Measurements from ENCODE around the gene DMBX1.

The DMBX1 gene

DNA sequence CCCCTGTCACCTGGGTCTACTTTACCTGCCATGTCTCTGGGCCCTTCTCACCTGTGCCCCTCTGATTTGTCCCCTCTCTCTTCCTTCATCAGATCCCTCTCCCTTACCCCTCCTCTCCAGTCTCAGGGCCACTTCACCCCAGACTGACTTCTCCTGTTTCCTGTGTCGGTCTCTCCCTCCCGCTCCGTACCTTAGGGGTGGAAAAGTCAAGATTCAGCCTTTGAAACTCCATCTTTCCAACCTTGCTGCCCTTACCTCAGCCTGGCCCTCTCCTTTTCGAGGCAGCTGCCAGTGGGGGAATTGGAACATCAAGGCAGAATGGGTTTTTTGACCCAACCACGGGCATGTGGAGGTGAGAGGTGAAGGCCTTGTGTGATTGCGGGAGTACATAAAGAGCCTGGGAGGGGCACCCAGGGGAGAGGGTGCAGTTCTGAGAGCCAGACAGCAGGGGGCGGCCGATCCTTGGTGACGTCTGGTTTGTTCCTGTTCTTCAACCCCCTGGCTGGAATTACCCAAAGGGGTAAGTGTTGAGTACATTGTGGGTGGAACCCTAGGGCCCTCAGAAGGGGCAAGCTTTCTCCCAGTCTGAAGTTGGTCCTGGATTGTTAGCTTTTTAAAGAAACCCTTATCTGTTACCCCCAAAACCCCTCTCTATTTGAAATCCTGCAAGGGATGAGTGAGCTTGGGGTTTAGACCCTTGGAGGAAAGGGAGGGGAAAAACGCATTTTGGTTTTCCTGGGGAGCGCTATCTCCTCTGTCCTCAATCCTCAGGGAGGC lies 12.3 kb upstream of the DMBX1 start:
- TF ChIP-seq, protein P1, sequence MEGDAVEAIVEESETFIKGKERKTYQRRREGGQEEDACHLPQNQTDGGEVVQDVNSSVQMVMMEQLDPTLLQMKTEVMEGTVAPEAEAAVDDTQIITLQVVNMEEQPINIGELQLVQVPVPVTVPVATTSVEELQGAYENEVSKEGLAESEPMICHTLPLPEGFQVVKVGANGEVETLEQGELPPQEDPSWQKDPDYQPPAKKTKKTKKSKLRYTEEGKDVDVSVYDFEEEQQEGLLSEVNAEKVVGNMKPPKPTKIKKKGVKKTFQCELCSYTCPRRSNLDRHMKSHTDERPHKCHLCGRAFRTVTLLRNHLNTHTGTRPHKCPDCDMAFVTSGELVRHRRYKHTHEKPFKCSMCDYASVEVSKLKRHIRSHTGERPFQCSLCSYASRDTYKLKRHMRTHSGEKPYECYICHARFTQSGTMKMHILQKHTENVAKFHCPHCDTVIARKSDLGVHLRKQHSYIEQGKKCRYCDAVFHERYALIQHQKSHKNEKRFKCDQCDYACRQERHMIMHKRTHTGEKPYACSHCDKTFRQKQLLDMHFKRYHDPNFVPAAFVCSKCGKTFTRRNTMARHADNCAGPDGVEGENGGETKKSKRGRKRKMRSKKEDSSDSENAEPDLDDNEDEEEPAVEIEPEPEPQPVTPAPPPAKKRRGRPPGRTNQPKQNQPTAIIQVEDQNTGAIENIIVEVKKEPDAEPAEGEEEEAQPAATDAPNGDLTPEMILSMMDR (conservative IDR thresholded peaks at IDR 0.05; ENCODE audit: low read depth, low read length): peak; percentile 92
- peak; percentile 15 for DNase-seq (ENCODE audit: low read depth)
- no peak overlapping the region for H3K4me3 ChIP-seq (ENCODE audit: low read length)

DNA sequence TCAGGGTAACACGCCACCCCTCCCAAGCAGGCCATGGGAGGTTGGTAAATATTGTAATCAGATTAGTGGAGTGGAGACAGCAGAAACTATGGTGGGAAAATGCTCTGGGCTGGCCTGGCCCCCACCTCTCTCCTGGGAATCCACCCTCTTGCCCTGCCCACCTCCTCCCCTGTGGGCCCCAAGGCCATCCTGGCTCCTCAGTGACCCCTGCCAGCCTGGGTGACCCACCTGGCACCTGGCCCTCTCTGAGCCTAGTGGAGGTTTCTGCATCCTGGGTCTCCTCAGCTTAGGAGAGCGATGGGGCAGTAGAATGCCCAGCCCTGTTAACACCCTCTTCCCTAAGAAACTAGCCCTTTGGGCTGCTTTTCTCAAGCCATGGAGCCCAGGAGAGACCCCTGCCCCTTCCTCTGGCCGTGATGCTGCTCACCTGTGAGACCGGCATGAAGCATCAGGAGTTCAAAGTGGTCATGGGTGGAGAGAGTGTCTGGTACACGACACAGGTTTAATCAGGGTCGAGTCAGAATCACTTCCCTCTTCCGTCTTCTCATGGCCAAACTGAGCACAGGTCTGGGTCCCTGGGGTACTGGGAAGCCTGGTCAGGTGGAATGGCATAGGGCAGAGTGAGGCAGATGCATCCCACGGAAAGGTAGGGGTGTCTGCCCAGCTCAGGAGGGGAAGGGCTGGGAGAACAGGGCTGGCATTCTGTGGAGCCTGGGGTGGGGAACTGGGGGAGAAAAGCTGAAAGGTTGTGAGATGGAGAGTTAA lies 10.7 kb upstream of the DMBX1 start:
- no peak overlapping the region for H3K4me3 ChIP-seq (ENCODE audit: low read length)
- DNase-seq (ENCODE audit: low read depth): peak; percentile 16
- TF ChIP-seq, protein P1 (conservative IDR thresholded peaks at IDR 0.05; ENCODE audit: low read depth, low read length): no peak

DNA sequence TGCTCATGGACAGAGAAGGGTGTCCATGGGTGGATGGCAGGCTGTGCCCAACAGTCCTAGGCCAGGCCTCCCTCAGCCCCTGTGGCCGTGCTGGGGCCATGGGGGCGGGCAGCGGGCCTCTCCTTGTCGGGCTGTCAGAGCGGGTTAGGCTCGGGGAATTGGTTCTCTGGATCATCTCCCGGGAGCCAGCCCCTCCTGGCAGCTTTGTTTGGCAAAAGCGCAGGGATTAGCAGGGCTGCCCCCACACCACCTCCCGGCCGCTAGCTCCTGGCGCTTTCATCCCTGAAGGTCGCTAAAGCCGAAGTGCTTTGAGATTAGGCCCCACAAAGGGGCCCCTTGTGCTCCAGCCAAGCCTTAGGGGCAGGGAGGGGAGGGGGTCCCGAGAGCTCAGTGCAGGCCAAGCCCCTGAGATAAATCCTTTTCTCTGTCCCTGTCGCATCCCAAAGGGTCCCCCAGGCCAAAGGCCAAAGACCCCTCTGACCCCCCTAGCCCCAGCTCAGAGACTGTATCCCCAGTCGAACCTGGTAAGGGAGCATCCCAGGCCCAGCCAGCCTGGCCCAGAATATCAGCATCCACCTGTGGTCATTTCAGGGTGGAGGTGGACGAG lies 9.8 kb upstream of the DMBX1 start:
- no peak overlapping the region for H3K4me3 ChIP-seq (ENCODE audit: low read length)
- peak; percentile 43 for DNase-seq (ENCODE audit: low read depth)
- TF ChIP-seq, protein P1 (conservative IDR thresholded peaks at IDR 0.05; ENCODE audit: low read depth, low read length): no peak

DNA sequence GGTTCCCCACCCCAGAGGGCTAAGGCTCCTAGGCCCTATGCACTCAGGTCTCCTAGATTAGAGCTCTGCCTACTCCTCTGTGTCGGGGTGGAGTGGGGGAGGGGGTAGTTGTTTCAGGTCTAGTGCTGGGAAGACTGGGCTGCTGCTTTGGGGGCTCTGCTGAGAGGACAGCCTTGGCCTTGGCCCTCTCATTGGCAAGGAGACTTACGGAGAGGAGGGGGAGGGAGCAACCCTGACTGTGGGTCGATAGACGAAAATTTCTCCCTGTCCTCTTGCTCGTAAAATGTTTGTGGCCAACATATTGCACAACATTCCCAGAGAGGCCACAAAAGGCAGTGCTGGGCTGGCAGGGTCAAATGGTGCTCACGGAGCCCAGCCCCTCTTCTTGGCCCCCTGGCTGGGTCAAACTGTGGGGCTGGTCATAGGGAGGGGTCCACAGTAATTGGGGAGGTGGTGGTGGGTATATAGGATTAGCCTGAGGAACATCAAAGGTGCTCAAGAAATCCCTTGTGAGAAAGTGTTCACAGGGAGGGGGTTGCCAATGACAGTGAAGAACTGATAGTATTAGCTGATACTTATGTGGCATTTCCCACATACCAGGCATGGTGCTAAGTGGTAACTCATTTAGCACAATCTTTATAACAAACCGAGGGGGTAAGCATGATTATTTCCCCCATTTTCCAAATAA lies 8.5 kb upstream of the DMBX1 start:
- TF ChIP-seq, protein P1 (conservative IDR thresholded peaks at IDR 0.05; ENCODE audit: low read depth, low read length): no peak
- DNase-seq (ENCODE audit: low read depth): no peak
- H3K4me3 ChIP-seq (ENCODE audit: low read length): no peak overlapping the region

DNA sequence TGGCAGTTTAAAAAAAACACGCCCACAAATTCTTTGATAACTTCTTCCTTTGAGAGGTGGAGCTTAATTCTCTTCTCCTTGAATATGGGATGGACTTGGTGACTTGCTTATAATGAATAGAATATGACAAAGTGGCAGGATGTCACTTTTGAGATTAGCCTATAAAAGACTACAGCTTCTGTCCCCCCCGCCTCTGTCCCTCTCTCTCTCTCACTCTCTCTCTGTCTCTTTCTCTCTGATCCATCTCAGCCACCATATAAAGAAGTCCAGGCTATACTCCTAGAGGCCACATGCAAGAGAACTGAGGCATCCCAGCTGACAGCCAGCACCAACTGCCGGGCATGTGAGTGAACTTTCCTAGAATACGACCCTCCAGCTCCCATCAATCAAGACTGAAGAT lies 7.7 kb upstream of the DMBX1 start:
- TF ChIP-seq, protein P1 (conservative IDR thresholded peaks at IDR 0.05; ENCODE audit: low read depth, low read length): no peak
- H3K4me3 ChIP-seq (ENCODE audit: low read length): no peak overlapping the region
- no peak for DNase-seq (ENCODE audit: low read depth)

DNA sequence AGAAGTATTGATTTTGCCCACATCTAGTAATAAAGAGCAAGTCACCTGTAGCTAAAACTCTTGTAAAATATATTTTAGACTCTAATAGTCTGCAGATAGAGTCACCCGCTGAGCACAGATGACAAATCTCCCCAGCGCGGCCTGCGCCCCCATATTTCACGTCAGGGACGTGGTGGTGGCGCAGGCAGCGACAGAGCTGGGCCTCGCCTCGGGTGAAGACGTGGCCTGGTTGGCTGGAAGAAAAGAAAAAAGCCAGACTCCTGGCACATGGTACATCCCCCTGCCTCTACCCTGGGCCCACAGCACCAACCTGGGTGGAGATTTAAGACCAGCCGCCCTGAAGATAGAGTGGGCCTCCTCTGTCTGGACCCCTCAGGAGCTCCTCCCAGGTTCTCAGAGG lies 6.0 kb upstream of the DMBX1 start:
- H3K4me3 ChIP-seq (ENCODE audit: low read length): no peak overlapping the region
- TF ChIP-seq, protein P1 (conservative IDR thresholded peaks at IDR 0.05; ENCODE audit: low read depth, low read length): no peak

More for the DNA sequence above, 6.0 kb upstream of the DMBX1 start:
- DNase-seq (ENCODE audit: low read depth): no peak

Data from retinal pigment epithelial cell (primary cell).